H4 (cell line): Measurements from ENCODE around the gene TRIP13. TPM values are rescaled to one million over a fixed set of nuclear protein-coding genes. Genes with fewer than 3 reads are reported as not detected.
A peak's percentile ranks its signal among the peaks of the same experiment; 100 is the strongest.
"Not testable (repeated sequence)": the region's sequence is repeated elsewhere in the genome, so short reads cannot be mapped to it uniquely, and the experiment has no call there.

Experiments
- DNase-seq: peaks from one replicate; pipeline ENCODE4 v3.0.0-alpha.2; 2015; ENCODE audit warnings: low spot score
- total RNA-seq: library from RNA; depleted of rRNA; stranded (reverse); fragments of >200 nt; shearing (Covaris generic); gene quantifications from 2 replicates; pipeline ENCODE4 v1.2.3, GENCODE V29; 2014

The TRIP13 gene
- total RNA-seq, 1 experiment from 2014 or later = 54.2 TPM

- DNase-seq = no peak
Observed at GRCh38 chr5:936149-937144, 43.8 kb downstream of the TRIP13 start.

- no peak for DNase-seq
Observed at GRCh38 chr5:937151-937924, 44.7 kb downstream of the TRIP13 start.

DNA sequence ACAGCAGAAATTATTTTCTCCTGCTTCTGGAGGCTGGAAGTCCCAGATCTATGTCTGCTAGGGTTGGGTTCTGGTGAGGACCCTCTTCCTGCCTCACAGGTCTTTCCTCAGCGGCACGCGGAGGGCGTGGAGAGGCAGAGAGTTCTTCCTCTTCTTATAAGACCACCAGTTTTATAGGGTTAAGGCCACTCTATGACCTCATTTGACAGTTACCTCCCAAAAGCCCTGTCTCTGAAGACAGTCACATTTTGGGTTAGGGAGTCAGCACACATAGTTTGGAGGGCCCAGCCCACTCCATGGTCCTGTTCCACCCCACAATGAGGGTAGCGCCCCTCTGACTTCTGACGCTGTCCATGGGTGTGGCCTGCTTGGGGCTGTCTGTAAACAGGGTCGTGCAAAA, 46.7 kb downstream of the TRIP13 start:
- no peak for DNase-seq

GRCh38 chr5:940741-941140, 48.1 kb downstream of the TRIP13 start:
- not testable (repeated sequence) for DNase-seq

- DNase-seq = no peak
Observed at GRCh38 chr5:943201-943917, 50.7 kb downstream of the TRIP13 start.

- DNase-seq = no peak
Observed at GRCh38 chr5:943918-944620, 51.4 kb downstream of the TRIP13 start.

DNA sequence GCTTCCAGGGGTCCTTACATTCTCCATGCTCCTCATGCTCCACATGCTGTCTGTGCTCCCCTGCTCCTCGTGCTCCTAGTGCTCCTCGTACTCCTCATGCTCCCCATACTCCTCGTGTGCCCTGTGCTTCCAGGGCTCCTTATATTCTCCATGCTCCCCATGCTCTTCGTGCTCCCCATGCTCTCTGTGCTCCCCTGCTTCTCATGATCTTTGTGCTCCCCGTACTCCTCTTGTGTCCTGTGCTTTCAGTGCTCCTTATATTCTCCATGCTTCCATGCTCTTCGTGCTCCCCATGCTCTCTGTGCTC, 51.9 kb downstream of the TRIP13 start:
- no peak for DNase-seq

DNA sequence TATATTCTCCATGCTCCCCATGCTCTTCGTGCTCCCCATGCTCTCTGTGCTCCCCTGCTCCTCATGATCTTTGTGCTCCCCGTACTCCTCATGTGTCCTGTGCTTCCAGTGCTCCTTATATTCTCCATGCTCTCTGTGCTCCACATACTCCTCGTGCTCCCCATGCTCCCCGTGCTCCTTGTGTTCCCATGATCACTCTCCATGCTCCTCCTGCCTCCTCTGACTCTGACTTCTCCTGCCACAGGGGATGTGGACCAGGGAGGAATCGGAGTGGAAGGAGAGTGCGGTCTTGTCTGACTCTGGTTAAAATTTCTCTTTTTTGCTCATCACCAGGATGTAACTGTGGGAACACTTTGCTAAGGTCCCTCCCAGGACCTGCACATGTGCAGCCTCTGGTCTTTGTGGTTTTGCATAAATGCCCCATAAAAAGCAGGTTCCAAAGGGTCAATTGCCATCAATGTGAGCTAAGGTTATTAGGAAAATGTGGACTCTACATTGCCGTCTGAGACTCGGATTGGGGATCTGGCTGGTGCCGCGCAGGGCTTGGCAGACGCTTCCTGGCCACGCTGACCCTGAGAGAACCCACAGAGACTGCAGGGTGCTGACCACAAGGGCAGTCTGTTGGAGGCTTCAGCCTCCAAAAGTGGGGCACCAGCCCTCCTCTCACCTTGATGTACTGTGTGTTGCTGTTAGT, 52.5 kb downstream of the TRIP13 start:
- DNase-seq = peak; percentile 72

- DNase-seq = no peak
Observed at GRCh38 chr5:945691-946551, 53.2 kb downstream of the TRIP13 start.

- DNase-seq = no peak
Observed at GRCh38 chr5:946720-947625, 54.3 kb downstream of the TRIP13 start.

DNA sequence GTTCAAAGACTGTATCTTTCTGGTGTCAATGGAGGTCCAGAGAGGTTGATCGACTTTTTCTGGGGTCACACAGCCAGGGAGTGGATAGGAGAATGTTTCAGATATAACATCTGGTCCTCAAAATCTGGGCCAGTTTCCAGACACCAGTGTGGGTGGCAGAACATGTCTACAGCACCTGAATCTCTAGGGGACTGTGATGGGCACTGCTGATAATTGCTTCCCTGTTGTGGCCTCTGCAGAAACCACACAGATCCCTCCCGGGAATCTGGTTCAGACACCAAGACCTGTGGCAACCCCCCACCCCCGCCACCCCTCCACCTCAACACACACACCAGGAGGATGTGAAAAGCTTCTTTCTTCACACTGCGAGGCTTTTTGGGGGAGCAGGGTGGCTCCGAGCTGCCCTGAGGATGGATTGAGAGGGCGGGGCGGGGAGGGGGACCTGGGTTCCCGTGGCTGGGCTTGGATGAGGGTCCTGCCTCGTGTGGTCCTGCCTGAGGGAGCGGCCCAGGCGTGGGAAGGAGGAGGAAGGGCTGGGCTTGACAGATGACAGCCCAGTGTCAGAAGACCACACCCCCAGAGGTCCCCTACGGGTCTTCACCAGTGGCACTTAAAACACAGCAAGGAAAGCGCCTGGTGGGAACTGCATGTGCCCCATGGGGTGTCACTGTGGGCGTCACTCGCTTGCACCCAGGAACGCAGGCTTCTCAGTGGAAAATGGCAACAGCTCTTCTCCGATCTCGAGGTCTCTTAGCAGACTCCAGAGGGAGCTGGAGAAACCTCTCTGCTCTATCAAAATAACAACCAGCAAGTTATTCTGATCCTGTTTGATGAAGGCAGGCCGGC, 55.2 kb downstream of the TRIP13 start:
- DNase-seq = no peak

DNA sequence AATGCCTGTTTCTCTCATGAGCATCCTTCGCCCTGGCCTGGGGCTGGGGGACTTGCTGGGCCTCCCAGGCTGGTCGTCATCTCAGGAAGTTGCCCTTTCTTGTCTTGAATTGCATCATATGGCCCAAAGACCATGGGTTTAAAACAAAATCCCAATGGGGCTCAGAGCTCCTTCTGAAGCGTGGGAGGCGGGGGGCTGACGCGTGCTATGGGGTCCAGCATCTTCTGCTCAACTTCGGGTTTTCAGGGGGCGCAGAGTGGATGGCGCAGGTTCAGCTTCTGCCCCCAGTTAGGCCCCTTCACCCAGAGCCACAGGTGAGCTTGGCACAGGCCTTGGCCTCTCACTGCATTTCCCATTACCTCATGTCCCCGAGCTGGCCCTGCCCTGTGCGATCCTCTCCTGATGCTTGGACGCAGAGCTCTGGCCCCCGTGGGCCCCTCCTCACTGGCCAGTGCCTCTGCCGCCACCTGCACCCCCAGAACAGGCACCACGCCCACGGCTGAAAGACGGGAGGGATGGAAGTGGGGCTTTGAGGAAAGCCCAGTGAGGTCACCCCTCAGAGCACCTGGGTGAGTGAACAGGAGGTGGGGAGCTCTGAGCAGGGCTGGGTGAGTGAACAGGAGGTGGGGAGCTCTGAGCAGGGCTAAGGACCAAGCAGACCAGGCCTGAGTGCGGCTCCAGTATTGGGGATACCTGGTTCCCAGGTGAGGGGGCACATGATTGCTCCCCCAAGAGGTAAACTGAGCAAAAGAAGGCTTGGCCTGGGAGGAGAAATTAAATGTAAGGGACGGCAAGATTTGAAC, 56.0 kb downstream of the TRIP13 start:
- DNase-seq = no peak

- DNase-seq = no peak
Observed at GRCh38 chr5:949275-949543, 56.5 kb downstream of the TRIP13 start.

DNA sequence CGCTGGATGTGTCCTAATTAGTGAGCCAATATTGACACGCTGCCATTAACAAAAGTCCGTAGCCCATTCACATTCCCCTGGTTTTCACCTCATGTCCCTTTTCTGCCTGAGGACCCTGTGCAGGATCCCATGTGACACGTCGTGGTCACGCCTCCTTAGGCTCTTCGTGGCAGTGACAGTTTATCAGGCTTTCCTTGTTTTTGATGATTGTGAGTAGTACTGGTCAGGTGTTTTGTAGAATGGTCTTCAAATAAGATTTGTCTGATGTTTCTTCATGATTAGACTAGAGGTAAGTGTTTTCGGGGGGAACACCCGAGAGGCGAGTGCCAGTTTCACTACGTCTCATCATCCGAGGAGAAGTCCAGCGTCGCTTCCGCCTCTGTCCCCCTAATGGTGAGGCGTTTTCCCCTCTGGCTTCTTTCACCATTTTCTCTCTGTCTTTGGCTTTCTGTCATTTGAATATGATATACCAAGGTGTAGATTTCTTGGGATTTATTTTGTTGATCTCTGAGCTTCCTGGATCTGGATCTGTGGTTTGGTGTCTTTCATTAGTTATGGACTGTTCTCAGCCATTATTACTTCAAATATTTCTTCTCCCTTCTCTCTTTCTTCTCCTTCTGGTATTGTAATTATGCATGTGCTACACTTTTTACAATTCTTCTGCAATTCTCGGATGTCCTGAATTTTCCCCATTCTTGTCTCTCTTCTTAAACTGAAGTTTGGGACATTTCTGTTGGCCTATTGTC, 57.3 kb downstream of the TRIP13 start:
- DNase-seq = no peak

DNA sequence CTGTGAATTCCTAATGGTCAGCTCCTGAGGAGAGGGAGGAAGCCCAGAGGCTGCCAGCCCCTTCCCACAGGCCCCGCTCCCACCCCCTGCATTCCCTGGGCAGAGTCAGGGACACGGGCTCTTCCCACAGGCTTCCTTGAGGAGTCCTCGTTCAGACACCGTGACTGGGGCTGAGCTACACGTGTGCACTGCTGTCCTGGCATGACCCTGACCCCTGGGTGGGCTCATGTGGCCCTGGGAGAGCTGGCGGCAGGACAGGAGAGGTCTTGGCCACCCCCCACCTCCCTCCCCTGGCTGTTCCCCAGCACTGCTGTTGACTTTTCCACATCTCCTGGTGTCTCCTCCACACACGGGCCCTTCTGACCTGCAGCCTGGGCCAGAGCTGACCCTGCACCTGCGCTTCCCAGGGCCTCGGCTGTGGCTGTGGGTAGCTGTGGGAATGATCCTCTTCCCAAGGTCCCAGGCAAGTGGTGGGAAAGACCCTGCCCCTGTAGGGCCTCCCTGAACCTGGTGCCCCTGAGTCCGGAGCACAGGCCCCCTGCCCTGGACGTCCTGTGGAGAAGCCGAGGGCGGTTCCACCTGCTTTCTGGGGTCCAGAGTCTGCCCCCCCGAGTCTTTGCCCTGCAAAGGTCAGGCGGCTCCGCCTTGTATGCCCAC, 59.4 kb downstream of the TRIP13 start:
- no peak for DNase-seq

DNA sequence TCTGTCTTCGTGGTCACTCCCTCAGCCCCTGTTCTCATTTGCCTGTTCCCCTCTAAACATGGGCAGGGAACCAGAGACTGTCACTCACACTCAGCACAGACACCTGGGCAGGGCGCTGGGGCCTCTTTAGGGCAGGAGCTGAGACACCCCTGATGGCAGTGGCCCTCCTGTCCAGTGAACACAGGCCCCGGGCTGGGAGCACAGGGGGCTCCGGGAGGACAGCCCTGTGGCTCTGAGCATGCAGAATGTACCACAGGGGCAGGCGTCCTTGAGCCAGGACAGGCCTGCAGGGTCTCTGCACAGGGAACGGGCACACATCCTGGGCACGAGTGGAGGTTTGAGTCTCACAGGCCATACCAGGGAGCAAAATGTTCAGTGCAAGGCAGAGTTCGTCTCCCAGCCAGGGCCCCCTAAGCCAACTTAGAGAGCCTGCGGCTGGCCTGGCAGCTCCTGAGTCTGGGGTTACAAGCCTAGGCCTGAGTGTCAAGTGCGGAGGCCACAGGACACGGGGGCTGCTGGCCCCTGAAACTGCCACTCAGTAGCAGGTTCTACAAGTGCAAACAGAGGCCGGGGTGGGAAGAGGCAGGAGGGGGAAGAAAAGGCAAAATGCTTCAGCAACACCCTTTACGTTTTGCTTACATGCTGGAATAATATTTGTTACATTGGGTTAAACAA, 60.0 kb downstream of the TRIP13 start:
- DNase-seq = no peak
